ENCODE measurements around the gene TOR2A.
A peak's percentile ranks its signal among the peaks of the same experiment; 100 is the strongest.
"Not testable (repeated sequence)": the region's sequence is repeated elsewhere in the genome, so short reads cannot be mapped to it uniquely, and the experiment has no call there.

TOR2A gene

GRCh38 chr9:127734747-127735529 lies at the start of gene TOR2A:
Gene TOR2A, minus strand, starts transcription at chr9:127735294. Its CDS starts 24 bp downstream, at chr9:127735270.
- DNase-seq (ENCODE audit: insufficient read length, low spot score) (peak; percentile 89), FAIRE-seq (peak; percentile 96)

- FAIRE-seq (no peak), DNase-seq (ENCODE audit: insufficient read length, low spot score) (no peak)
These were observed 48.3 kb upstream of the TOR2A start for GRCh38 chr9:127783111-127784008.

- FAIRE-seq, result no peak
- no peak for DNase-seq (ENCODE audit: insufficient read length, low spot score)
These were observed 46.7 kb upstream of the TOR2A start for GRCh38 chr9:127781806-127782205.

GRCh38 chr9:127780909-127781308 lies 45.8 kb upstream of the TOR2A start:
- DNase-seq (ENCODE audit: insufficient read length, low spot score); FAIRE-seq: not testable (repeated sequence)

GRCh38 chr9:127780126-127780885 lies 45.2 kb upstream of the TOR2A start:
- DNase-seq (ENCODE audit: insufficient read length, low spot score) (no peak), FAIRE-seq (no peak)

GRCh38 chr9:127779136-127779981 lies 44.3 kb upstream of the TOR2A start:
- DNase-seq (ENCODE audit: insufficient read length, low spot score) (no peak), FAIRE-seq (no peak)

GRCh38 chr9:127778280-127779135 lies 43.4 kb upstream of the TOR2A start, which contains the start of gene SH2D3C:
Gene SH2D3C, minus strand, starts transcription at chr9:127778666. Its CDS starts 39 bp downstream, at chr9:127778627.
- DNase-seq (ENCODE audit: insufficient read length, low spot score), result no peak
- no peak for FAIRE-seq

GRCh38 chr9:127777368-127777980 lies 42.4 kb upstream of the TOR2A start:
- no peak for DNase-seq (ENCODE audit: insufficient read length, low spot score)
- FAIRE-seq, result no peak

- DNase-seq (ENCODE audit: insufficient read length, low spot score) (no peak), FAIRE-seq (no peak)
These were observed 41.8 kb upstream of the TOR2A start for GRCh38 chr9:127776924-127777289.

- FAIRE-seq, result no peak
- DNase-seq (ENCODE audit: insufficient read length, low spot score), result no peak
These were observed 41.3 kb upstream of the TOR2A start for GRCh38 chr9:127776195-127776923.

- DNase-seq (ENCODE audit: insufficient read length, low spot score) (no peak), FAIRE-seq (no peak)
These were observed 38.9 kb upstream of the TOR2A start for GRCh38 chr9:127773981-127774380.

GRCh38 chr9:127773272-127773671 lies 38.2 kb upstream of the TOR2A start:
- DNase-seq (ENCODE audit: insufficient read length, low spot score) (no peak), FAIRE-seq (no peak)

GRCh38 chr9:127772603-127773002 lies 37.5 kb upstream of the TOR2A start:
- FAIRE-seq (no peak), DNase-seq (ENCODE audit: insufficient read length, low spot score) (no peak)

- DNase-seq (ENCODE audit: insufficient read length, low spot score) (no peak), FAIRE-seq (no peak)
These were observed 36.6 kb upstream of the TOR2A start for GRCh38 chr9:127771570-127772189.

- FAIRE-seq, result peak; percentile 92
- peak; percentile 87 for DNase-seq (ENCODE audit: insufficient read length, low spot score)
These were observed 35.9 kb upstream of the TOR2A start for GRCh38 chr9:127770905-127771569.

- FAIRE-seq (no peak), DNase-seq (ENCODE audit: insufficient read length, low spot score) (no peak)
These were observed 35.5 kb upstream of the TOR2A start for GRCh38 chr9:127770583-127770904.

GRCh38 chr9:127769929-127770582 lies 35.0 kb upstream of the TOR2A start:
- no peak for DNase-seq (ENCODE audit: insufficient read length, low spot score)
- FAIRE-seq, result no peak

Data from HTR-8/SVneo (cell line).